OCI-LY1 (cell line): ENCODE data around the gene RFC2.

Source experiments
- H2AFZ ChIP-seq: fragments of 200-600 bp; sonication (generic), shearing (Covaris generic); 2 replicates; pipeline ENCODE4 v1.6.0; 2014; ENCODE audit warnings: antibody characterized with exemption, mild to moderate bottlenecking, low read length
- H3F3A ChIP-seq: fragments of 200-600 bp; sonication (generic), shearing (Covaris generic); 2 replicates; pipeline ENCODE4 v1.6.0; 2014; ENCODE audit warnings: mild to moderate bottlenecking, antibody characterized with exemption, low read length, moderate library complexity; ENCODE audit not compliant: insufficient read depth
- H3K27ac ChIP-seq: fragments of 200-600 bp; sonication (generic); 2 replicates; pipeline ENCODE4 v1.5.1; 2014; ENCODE audit warnings: low read length, mixed run types, mild to moderate bottlenecking, low read depth; ENCODE audit not compliant: poor library complexity, severe bottlenecking
- H3K27me3 ChIP-seq: fragments of 200-600 bp; sonication (generic); 2 replicates; pipeline ENCODE4 v1.6.0; 2014; ENCODE audit warnings: antibody characterized with exemption, mild to moderate bottlenecking, low read length, moderate library complexity; ENCODE audit not compliant: insufficient read depth
- H3K36me3 ChIP-seq: fragments of 200-600 bp; sonication (generic); 2 replicates; pipeline ENCODE4 v1.6.1; 2014; ENCODE audit warnings: mild to moderate bottlenecking, antibody characterized with exemption, low read length, moderate library complexity, mixed read lengths; ENCODE audit not compliant: insufficient read depth
- H3K4me1 ChIP-seq: fragments of 200-600 bp; sonication (generic); 2 replicates; pipeline ENCODE4 v1.5.1; 2014; ENCODE audit warnings: mild to moderate bottlenecking, low read length, moderate library complexity; ENCODE audit not compliant: insufficient read depth, severe bottlenecking
- H3K4me2 ChIP-seq: fragments of 200-600 bp; sonication (generic), shearing (Covaris generic); 2 replicates; pipeline ENCODE4 v1.6.1; 2014; ENCODE audit warnings: low read length
- H3K4me3 ChIP-seq: fragments of 200-600 bp; sonication (generic); 2 replicates; pipeline ENCODE4 v1.5.1; 2014; ENCODE audit warnings: low read length, low read depth, mild to moderate bottlenecking, mixed read lengths; ENCODE audit not compliant: poor library complexity, severe bottlenecking
- H3K79me2 ChIP-seq: fragments of 200-600 bp; shearing (Covaris generic); 2 replicates; pipeline ENCODE4 v1.6.1; 2016; ENCODE audit warnings: mixed run types, low read length, mixed read lengths; ENCODE audit not compliant: insufficient read depth
- H3K9ac ChIP-seq: fragments of 200-600 bp; sonication (generic), shearing (Covaris generic); 2 replicates; pipeline ENCODE4 v1.6.1; 2014; ENCODE audit warnings: mild to moderate bottlenecking, low read length, mixed read lengths
- H3K9me2 ChIP-seq: fragments of 200-600 bp; sonication (generic), shearing (Covaris generic); 2 replicates; pipeline ENCODE4 v1.6.1; 2014; ENCODE audit warnings: low read depth, mild to moderate bottlenecking, low read length, mixed read lengths
- H3K9me3 ChIP-seq: fragments of 200-600 bp; shearing (Covaris generic); 2 replicates; pipeline ENCODE4 v1.6.1; 2014; ENCODE audit warnings: low read length, mixed read lengths
- H4K20me1 ChIP-seq: fragments of 200-600 bp; sonication (generic), shearing (Covaris generic); 2 replicates; pipeline ENCODE4 v1.6.0; 2016; ENCODE audit warnings: mild to moderate bottlenecking, low read length; ENCODE audit not compliant: insufficient read depth
- EZH2 ChIP-seq: fragments of 200-600 bp; sonication (generic), shearing (Covaris generic); IDR thresholded peaks from 2 replicates; pipeline ENCODE4 v1.8.0; 2017; ENCODE audit warnings: borderline replicate concordance, mixed run types, mild to moderate bottlenecking, antibody characterized with exemption, low read length, moderate library complexity, mixed read lengths
- TF ChIP-seq, protein P1 (sequence below): fragments of 200-600 bp; sonication (generic), shearing (Covaris generic); IDR thresholded peaks from 2 replicates; pipeline ENCODE4 v1.5.1; 2017; ENCODE audit warnings: mild to moderate bottlenecking, antibody characterized with exemption, low read length, moderate library complexity, mixed read lengths

Gene RFC2

GRCh38 chr7:74187915-74188675 lies 66.1 kb downstream of the RFC2 start:
- H3K4me2 ChIP-seq, result no peak overlapping the region
- peaks cover 18% of the 10 kb centered on the region; the same call in 1 of the 2 replicates for H4K20me1 ChIP-seq
- no peaks in the 10 kb centered on the region for H3K9me3 ChIP-seq
- no peak overlapping the region for H3K9ac ChIP-seq
- H3K79me2 ChIP-seq, result peaks cover 51% of the 10 kb centered on the region
- H3K4me1 ChIP-seq, result peaks cover 21% of the 10 kb centered on the region
- no peak overlapping the region for H2AFZ ChIP-seq
- H3K9me2 ChIP-seq, result no peaks in the 10 kb centered on the region
- no peak overlapping the region for H3K4me3 ChIP-seq
- no peaks in the 10 kb centered on the region for H3K27me3 ChIP-seq
- H3F3A ChIP-seq, result no peaks in the 10 kb centered on the region
- TF ChIP-seq, protein P1, sequence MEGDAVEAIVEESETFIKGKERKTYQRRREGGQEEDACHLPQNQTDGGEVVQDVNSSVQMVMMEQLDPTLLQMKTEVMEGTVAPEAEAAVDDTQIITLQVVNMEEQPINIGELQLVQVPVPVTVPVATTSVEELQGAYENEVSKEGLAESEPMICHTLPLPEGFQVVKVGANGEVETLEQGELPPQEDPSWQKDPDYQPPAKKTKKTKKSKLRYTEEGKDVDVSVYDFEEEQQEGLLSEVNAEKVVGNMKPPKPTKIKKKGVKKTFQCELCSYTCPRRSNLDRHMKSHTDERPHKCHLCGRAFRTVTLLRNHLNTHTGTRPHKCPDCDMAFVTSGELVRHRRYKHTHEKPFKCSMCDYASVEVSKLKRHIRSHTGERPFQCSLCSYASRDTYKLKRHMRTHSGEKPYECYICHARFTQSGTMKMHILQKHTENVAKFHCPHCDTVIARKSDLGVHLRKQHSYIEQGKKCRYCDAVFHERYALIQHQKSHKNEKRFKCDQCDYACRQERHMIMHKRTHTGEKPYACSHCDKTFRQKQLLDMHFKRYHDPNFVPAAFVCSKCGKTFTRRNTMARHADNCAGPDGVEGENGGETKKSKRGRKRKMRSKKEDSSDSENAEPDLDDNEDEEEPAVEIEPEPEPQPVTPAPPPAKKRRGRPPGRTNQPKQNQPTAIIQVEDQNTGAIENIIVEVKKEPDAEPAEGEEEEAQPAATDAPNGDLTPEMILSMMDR, result no peak
- no peak for TF ChIP-seq EZH2
- H3K36me3 ChIP-seq, result peaks cover 97% of the 10 kb centered on the region
- no peak overlapping the region for H3K27ac ChIP-seq

GRCh38 chr7:74185636-74186035 lies 68.6 kb downstream of the RFC2 start:
- Histone ChIP-seq H4K20me1 (peaks cover 23% of the 10 kb centered on the region; the same call in 1 of the 2 replicates), H3K4me3 (no peak overlapping the region), H3K4me2 (no peak overlapping the region), H3K9me2 (no peaks in the 10 kb centered on the region), H3K36me3 (peaks cover 93% of the 10 kb centered on the region), H3K27ac (no peak overlapping the region), H3K4me1 (peaks cover 34% of the 10 kb centered on the region), H2AFZ (no peak overlapping the region), H3F3A (no peaks in the 10 kb centered on the region), H3K27me3 (no peaks in the 10 kb centered on the region), H3K9ac (no peak overlapping the region), H3K79me2 (peaks cover 76% of the 10 kb centered on the region), H3K9me3 (no peaks in the 10 kb centered on the region)
- TF ChIP-seq EZH2, result no peak
- TF ChIP-seq, protein P1, result no peak

- H3K36me3 ChIP-seq, result peaks cover 93% of the 10 kb centered on the region
Observed at GRCh38 chr7:74185016-74185415, 69.2 kb downstream of the RFC2 start.

More at GRCh38 chr7:74185016-74185415, 69.2 kb downstream of the RFC2 start:
- Histone ChIP-seq H3K27me3 (no peaks in the 10 kb centered on the region), H3K4me1 (peaks cover 34% of the 10 kb centered on the region), H2AFZ (no peak overlapping the region), H3K4me3 (no peak overlapping the region), H3K4me2 (no peak overlapping the region), H3F3A (no peaks in the 10 kb centered on the region), H3K27ac (no peak overlapping the region), H3K9ac (no peak overlapping the region), H3K9me3 (no peaks in the 10 kb centered on the region), H4K20me1 (peaks cover 23% of the 10 kb centered on the region; the same call in 1 of the 2 replicates), H3K9me2 (no peaks in the 10 kb centered on the region), H3K79me2 (peaks cover 82% of the 10 kb centered on the region)
- TF ChIP-seq EZH2, result no peak
